K562 (cell line): ENCODE measurements around the gene IZUMO4.

Experiments
- CTCF ChIP-seq, 3 experiments: IDR thresholded peaks in 2 of 3; conservative IDR thresholded peaks in 1 of 3; 2 replicates each; pipeline ENCODE4 v1.5.1; 2011 to 2012; ENCODE audit warnings: low read length in 3 of 3, mild to moderate bottlenecking in 3 of 3, control low read depth in 2 of 3, improper control_type of control experiment in 1 of 3, inconsistent platforms in 1 of 3, low read depth in 1 of 3, mixed read lengths in 1 of 3, moderate library complexity in 1 of 3; ENCODE audit not compliant: insufficient read depth in 2 of 3
- DDX20 ChIP-seq: fragments of 450-650 bp; IDR thresholded peaks from 2 replicates; pipeline ENCODE4 v1.6.1; 2016; ENCODE audit warnings: missing genetic modification characterization, low read depth, mild to moderate bottlenecking, missing compliant biosample characterization, moderate library complexity
- HEY1 ChIP-seq: fragments of 250-450 bp; sonication (Bioruptor Pico); IDR thresholded peaks from 2 replicates; pipeline ENCODE4 v1.5.0; 2020; ENCODE audit warnings: mild to moderate bottlenecking, moderate library complexity, borderline replicate concordance
- KAT2B ChIP-seq: IDR thresholded peaks from one replicate; pipeline ENCODE4 v1.6.1; 2012; ENCODE audit warnings: low read depth, mild to moderate bottlenecking, control low read depth, inconsistent platforms, low read length, moderate library complexity
- PHB ChIP-seq: fragments of 250-450 bp; sonication (Bioruptor Pico); IDR thresholded peaks from 2 replicates; pipeline ENCODE4 v1.5.0; 2021
- REST ChIP-seq, 2 experiments: fragments of 450-650 bp; formaldehyde crosslinking in 1 of 2; IDR thresholded peaks; 2 replicates each; pipeline versions ENCODE4 v1.4.0 to v1.6.1; 2014 to 2020; ENCODE audit warnings: mild to moderate bottlenecking in 2 of 2, borderline replicate concordance in 1 of 2, low read depth in 1 of 2
- ZBTB12 ChIP-seq: fragments of 250-450 bp; sonication (Bioruptor Pico); IDR thresholded peaks from 2 replicates; pipeline ENCODE4 v1.4.0; 2020
- ZNF165 ChIP-seq: fragments of 250-450 bp; sonication (Bioruptor Pico); IDR thresholded peaks from 2 replicates; pipeline ENCODE4 v1.4.0; 2020; ENCODE audit warnings: borderline replicate concordance
- ZNF431 ChIP-seq: sonication (generic); formaldehyde crosslinking; IDR thresholded peaks from 2 replicates; pipeline ENCODE4 v1.8.0; 2022; ENCODE audit warnings: mild to moderate bottlenecking, missing genetic modification reagents

DNA sequence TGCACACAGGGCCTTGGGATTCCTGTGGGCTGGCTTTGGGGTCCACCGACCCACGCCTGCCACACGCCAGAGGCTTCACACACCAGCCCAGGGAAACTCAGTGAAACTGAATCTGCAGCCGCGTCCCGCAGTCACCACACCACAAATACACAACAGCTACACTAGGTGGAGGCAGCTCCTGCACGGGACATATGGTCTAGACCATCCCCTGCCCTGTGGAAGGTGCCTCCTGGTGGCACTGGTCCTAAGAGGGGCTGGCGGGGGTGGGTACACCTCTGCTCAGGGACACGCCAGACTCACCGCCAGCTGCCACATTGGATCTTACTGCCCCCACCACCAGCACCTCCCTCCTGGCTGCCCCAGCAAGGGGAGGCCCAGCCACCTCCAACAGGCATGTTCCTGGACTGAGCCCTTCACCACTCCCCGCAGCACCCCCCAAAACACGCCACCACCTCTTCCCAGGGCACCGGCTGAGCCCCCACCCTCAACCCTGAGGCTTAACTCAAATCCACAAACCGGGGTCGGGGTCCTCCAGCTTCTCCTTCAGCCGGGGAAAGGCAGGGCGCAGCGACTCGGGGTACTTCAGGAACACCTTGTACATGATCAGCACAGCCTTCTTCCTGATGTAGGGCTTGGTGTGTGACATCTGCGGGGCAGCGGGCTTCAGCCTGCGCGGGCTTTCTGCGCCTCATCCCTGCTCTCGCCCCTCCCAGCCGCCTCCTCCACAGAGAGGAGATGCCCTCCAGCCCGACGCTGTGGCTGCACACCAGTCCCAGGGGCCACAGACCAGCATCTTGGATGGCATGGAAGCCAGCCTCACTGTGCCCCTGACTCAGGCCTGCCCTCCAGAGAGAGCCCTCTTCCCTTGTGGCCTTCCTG lies 33.4 kb downstream of the IZUMO4 start:
- TF ChIP-seq ZNF165 (no peak), DDX20 (tag) (no peak), CTCF (IDR thresholded peaks at IDR 0.05 in 2 of 3, conservative IDR thresholded peaks at IDR 0.05 in 1 of 3; ENCODE audit: insufficient read depth in 2 of 3, low read depth in 1 of 3, low read length in 3 of 3) (no peak), KAT2B (no peak), HEY1 (no peak), REST (IDR thresholded peaks at IDR 0.05; ENCODE audit: borderline replicate concordance) (no peak), REST (CRISPR knock-in tag; IDR thresholded peaks at IDR 0.05; ENCODE audit: low read depth) (no peak), PHB (CRISPR knock-in tag) (no peak), ZBTB12 (no peak), ZNF431 (CRISPR knock-in tag) (no peak)
